Left hindlimb (tissue), 1 donor: ENCODE data around the gene GALK1.

Experiments used
- DNase-seq: peaks from one replicate; pipeline ENCODE4 v3.0.0-alpha.2; 2018

GALK1 gene

GRCh38 chr17:75748706-75749105 is 16.3 kb downstream of the GALK1 start:
- no peak for DNase-seq

- no peak for DNase-seq
These were observed 21.3 kb downstream of the GALK1 start for GRCh38 chr17:75743625-75744206.

- no peak for DNase-seq
These were observed 22.7 kb downstream of the GALK1 start for GRCh38 chr17:75742337-75742736.

GRCh38 chr17:75740631-75741077 is 24.3 kb downstream of the GALK1 start:
- DNase-seq, result no peak

GRCh38 chr17:75740215-75740614 is 24.8 kb downstream of the GALK1 start:
- DNase-seq, result no peak

- no peak for DNase-seq
These were observed 25.2 kb downstream of the GALK1 start for GRCh38 chr17:75739801-75740200.

- no peak for DNase-seq
These were observed 25.8 kb downstream of the GALK1 start for GRCh38 chr17:75739174-75739573.

GRCh38 chr17:75738218-75738802 is 26.7 kb downstream of the GALK1 start:
- no peak for DNase-seq

GRCh38 chr17:75737133-75737962 is 27.6 kb downstream of the GALK1 start:
- no peak for DNase-seq

- no peak for DNase-seq
These were observed 28.7 kb downstream of the GALK1 start for GRCh38 chr17:75736173-75736835.

- no peak for DNase-seq
These were observed 30.2 kb downstream of the GALK1 start for GRCh38 chr17:75734674-75735294.

GRCh38 chr17:75733471-75733870 is 31.5 kb downstream of the GALK1 start:
- DNase-seq, result no peak

GRCh38 chr17:75731716-75732498 is 33.1 kb downstream of the GALK1 start:
- no peak for DNase-seq

GRCh38 chr17:75731086-75731715 is 33.8 kb downstream of the GALK1 start:
- DNase-seq, result no peak

GRCh38 chr17:75730065-75730464 is 34.9 kb downstream of the GALK1 start:
- DNase-seq, result no peak

GRCh38 chr17:75729351-75729750 is 35.6 kb downstream of the GALK1 start:
- no peak for DNase-seq

GRCh38 chr17:75727391-75727790 is 37.6 kb downstream of the GALK1 start:
- DNase-seq, result no peak

- DNase-seq, result no peak
These were observed 39.5 kb downstream of the GALK1 start for GRCh38 chr17:75725504-75725903.

- no peak for DNase-seq
These were observed 40.7 kb downstream of the GALK1 start for GRCh38 chr17:75724016-75725003.

- no peak for DNase-seq
These were observed 41.6 kb downstream of the GALK1 start for GRCh38 chr17:75723171-75723930.
